ENCODE data around the gene RANBP3L.
A peak's percentile ranks its signal among the peaks of the same experiment; 100 is the strongest.

The RANBP3L gene

GRCh38 chr5:36244076-36244475 lies 57.6 kb downstream of the RANBP3L start:
- no peak overlapping the region for H3K27ac ChIP-seq (ENCODE audit: insufficient read depth, low read depth, low read length, poor library complexity, severe bottlenecking)
- H3K36me3 ChIP-seq (ENCODE audit: control insufficient read depth, insufficient read depth, low read length), result no peaks in the 10 kb centered on the region
- no peak overlapping the region for H3K4me3 ChIP-seq (ENCODE audit: insufficient read depth, low read depth, low read length)
- peaks cover 6% of the 10 kb centered on the region for H3K4me1 ChIP-seq (ENCODE audit: control insufficient read depth, insufficient read depth, low read length)
- no peaks in the 10 kb centered on the region for H3K9me3 ChIP-seq (ENCODE audit: control insufficient read depth, low read length)
- H3K27me3 ChIP-seq (ENCODE audit: control insufficient read depth, insufficient read depth, low read length, poor library complexity, severe bottlenecking), result no peaks in the 10 kb centered on the region
- 58 to 87% methylated on average over 1 to 2 of the region's 3 CpGs for WGBS, 2 experiments

GRCh38 chr5:36243653-36244052 lies 58.0 kb downstream of the RANBP3L start:
- Histone ChIP-seq H3K27me3 (ENCODE audit: control insufficient read depth, insufficient read depth, low read length, poor library complexity, severe bottlenecking) (no peaks in the 10 kb centered on the region), H3K36me3 (ENCODE audit: control insufficient read depth, insufficient read depth, low read length) (no peaks in the 10 kb centered on the region), H3K9me3 (ENCODE audit: control insufficient read depth, low read length) (no peaks in the 10 kb centered on the region), H3K4me1 (ENCODE audit: control insufficient read depth, insufficient read depth, low read length) (peaks cover 6% of the 10 kb centered on the region), H3K4me3 (ENCODE audit: insufficient read depth, low read depth, low read length) (no peak overlapping the region), H3K27ac (ENCODE audit: insufficient read depth, low read depth, low read length, poor library complexity, severe bottlenecking) (no peak overlapping the region)
- WGBS, 2 experiments, result 88 to 95% methylated on average over 1 of the region's 1 CpG

- no peaks in the 10 kb centered on the region for H3K36me3 ChIP-seq (ENCODE audit: control insufficient read depth, insufficient read depth, low read length)
- peaks cover 6% of the 10 kb centered on the region for H3K4me1 ChIP-seq (ENCODE audit: control insufficient read depth, insufficient read depth, low read length)
- H3K9me3 ChIP-seq (ENCODE audit: control insufficient read depth, low read length), result no peaks in the 10 kb centered on the region
- WGBS, 2 experiments, result 80 to 83% methylated on average over 24 of the region's 24 CpGs
- no peaks in the 10 kb centered on the region for H3K27me3 ChIP-seq (ENCODE audit: control insufficient read depth, insufficient read depth, low read length, poor library complexity, severe bottlenecking)
- peak overlapping the region; percentile 70 for H3K27ac ChIP-seq (ENCODE audit: insufficient read depth, low read depth, low read length, poor library complexity, severe bottlenecking)
- H3K4me3 ChIP-seq (ENCODE audit: insufficient read depth, low read depth, low read length), result peak overlapping the region; percentile 13
Measured at GRCh38 chr5:36242534-36243485, 58.9 kb downstream of the RANBP3L start.

GRCh38 chr5:36241631-36242533 lies 59.8 kb downstream of the RANBP3L start, which contains the start of gene NADK2:
NADK2 (minus strand) TSS chr5:36241925; CDS start chr5:36241798, 127 bp downstream.
- Histone ChIP-seq H3K27ac (ENCODE audit: insufficient read depth, low read depth, low read length, poor library complexity, severe bottlenecking) (peak within 1 kb of the TSS; percentile 89), H3K9me3 (ENCODE audit: control insufficient read depth, low read length) (no peaks in the 10 kb centered on the region), H3K4me3 (ENCODE audit: insufficient read depth, low read depth, low read length) (peak within 1 kb of the TSS; percentile 82), H3K27me3 (ENCODE audit: control insufficient read depth, insufficient read depth, low read length, poor library complexity, severe bottlenecking) (no peaks in the 10 kb centered on the region), H3K36me3 (ENCODE audit: control insufficient read depth, insufficient read depth, low read length) (no peaks in the 10 kb centered on the region), H3K4me1 (ENCODE audit: control insufficient read depth, insufficient read depth, low read length) (peaks cover 6% of the 10 kb centered on the region)
- 1% methylated on average over 100 of the region's 100 CpGs for WGBS, 2 experiments

- H3K36me3 ChIP-seq (ENCODE audit: control insufficient read depth, insufficient read depth, low read length), result no peaks in the 10 kb centered on the region
- H3K27ac ChIP-seq (ENCODE audit: insufficient read depth, low read depth, low read length, poor library complexity, severe bottlenecking), result peak overlapping the region; percentile 89
- H3K4me1 ChIP-seq (ENCODE audit: control insufficient read depth, insufficient read depth, low read length), result peaks cover 6% of the 10 kb centered on the region
- H3K9me3 ChIP-seq (ENCODE audit: control insufficient read depth, low read length), result no peaks in the 10 kb centered on the region
- 0% methylated on average over 61 of the region's 61 CpGs for WGBS, 2 experiments
- no peaks in the 10 kb centered on the region for H3K27me3 ChIP-seq (ENCODE audit: control insufficient read depth, insufficient read depth, low read length, poor library complexity, severe bottlenecking)
- peak overlapping the region; percentile 82 for H3K4me3 ChIP-seq (ENCODE audit: insufficient read depth, low read depth, low read length)
Measured at GRCh38 chr5:36240779-36241630, 60.7 kb downstream of the RANBP3L start.

GRCh38 chr5:36239370-36240293 lies 62.1 kb downstream of the RANBP3L start:
- Histone ChIP-seq H3K36me3 (ENCODE audit: control insufficient read depth, insufficient read depth, low read length) (no peaks in the 10 kb centered on the region), H3K27me3 (ENCODE audit: control insufficient read depth, insufficient read depth, low read length, poor library complexity, severe bottlenecking) (no peaks in the 10 kb centered on the region), H3K4me1 (ENCODE audit: control insufficient read depth, insufficient read depth, low read length) (peaks cover 6% of the 10 kb centered on the region), H3K4me3 (ENCODE audit: insufficient read depth, low read depth, low read length) (no peak overlapping the region), H3K9me3 (ENCODE audit: control insufficient read depth, low read length) (no peaks in the 10 kb centered on the region), H3K27ac (ENCODE audit: insufficient read depth, low read depth, low read length, poor library complexity, severe bottlenecking) (no peak overlapping the region)
- WGBS, 2 experiments, result 85 to 88% methylated on average over 3 to 4 of the region's 4 CpGs

- H3K27me3 ChIP-seq (ENCODE audit: control insufficient read depth, insufficient read depth, low read length, poor library complexity, severe bottlenecking), result no peaks in the 10 kb centered on the region
- H3K4me3 ChIP-seq (ENCODE audit: insufficient read depth, low read depth, low read length), result no peak overlapping the region
- H3K36me3 ChIP-seq (ENCODE audit: control insufficient read depth, insufficient read depth, low read length), result no peaks in the 10 kb centered on the region
- WGBS, 2 experiments, result 60% methylated on average over 2 of the region's 2 CpGs
- H3K9me3 ChIP-seq (ENCODE audit: control insufficient read depth, low read length), result no peaks in the 10 kb centered on the region
- H3K4me1 ChIP-seq (ENCODE audit: control insufficient read depth, insufficient read depth, low read length), result peaks cover 6% of the 10 kb centered on the region
- no peak overlapping the region for H3K27ac ChIP-seq (ENCODE audit: insufficient read depth, low read depth, low read length, poor library complexity, severe bottlenecking)
Measured at GRCh38 chr5:36238502-36239295, 63.0 kb downstream of the RANBP3L start.

GRCh38 chr5:36237751-36238150 lies 64.0 kb downstream of the RANBP3L start:
- H3K4me3 ChIP-seq (ENCODE audit: insufficient read depth, low read depth, low read length), result no peak overlapping the region
- H3K36me3 ChIP-seq (ENCODE audit: control insufficient read depth, insufficient read depth, low read length), result no peaks in the 10 kb centered on the region
- WGBS, 2 experiments, result 95 to 97% methylated on average over 2 of the region's 2 CpGs

More at GRCh38 chr5:36237751-36238150, 64.0 kb downstream of the RANBP3L start:
- Histone ChIP-seq H3K4me1 (ENCODE audit: control insufficient read depth, insufficient read depth, low read length) (peaks cover 6% of the 10 kb centered on the region), H3K27me3 (ENCODE audit: control insufficient read depth, insufficient read depth, low read length, poor library complexity, severe bottlenecking) (no peaks in the 10 kb centered on the region), H3K9me3 (ENCODE audit: control insufficient read depth, low read length) (no peaks in the 10 kb centered on the region), H3K27ac (ENCODE audit: insufficient read depth, low read depth, low read length, poor library complexity, severe bottlenecking) (no peak overlapping the region)

Measured in ectodermal cell (in vitro differentiated cells).